ENCODE data around the gene CACNA1A. TPM values are rescaled to one million over a fixed set of nuclear protein-coding genes. Genes with fewer than 3 reads are reported as not detected.
"Not testable (repeated sequence)": the region's sequence is repeated elsewhere in the genome, so short reads cannot be mapped to it uniquely, and the experiment has no call there.

CACNA1A gene
- total and polyA plus RNA-seq, 2 experiments from 2014 or later = 3.0 to 8.5 TPM

DNA sequence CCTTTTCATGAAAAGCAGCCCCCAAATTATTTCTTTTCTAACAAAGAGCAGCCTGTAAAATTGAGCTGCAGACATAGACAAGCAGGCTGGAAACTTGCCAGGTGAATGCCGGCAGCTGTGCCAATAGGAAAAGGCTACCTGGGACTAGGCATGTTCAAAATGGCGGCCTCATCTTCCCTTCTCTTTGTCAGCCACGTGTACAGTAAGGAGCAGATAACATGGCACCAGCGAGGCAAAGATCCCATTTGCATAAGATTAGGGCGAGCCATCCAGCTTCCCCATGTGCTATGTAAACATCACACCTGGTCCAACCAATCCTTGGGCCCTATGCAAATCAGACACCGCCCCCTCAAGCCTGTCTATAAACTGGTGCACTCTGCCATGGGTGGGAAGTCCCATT lies 31.2 kb upstream of the CACNA1A start:
- no peaks in the 10 kb centered on the region for H3K79me2 ChIP-seq (ENCODE audit: insufficient read depth)
- no peaks in the 10 kb centered on the region for H3K9me2 ChIP-seq (ENCODE audit: insufficient read depth)
- no peaks in the 10 kb centered on the region for H3K9me3 ChIP-seq (ENCODE audit: low read depth)
- no peak overlapping the region for H3K4me2 ChIP-seq (ENCODE audit: unreplicated experiment)
- DNase-seq = no peak
- H3K27me3 ChIP-seq (replicated peaks; ENCODE audit: insufficient read depth) = no peaks in the 10 kb centered on the region
- no peaks in the 10 kb centered on the region for H4K20me1 ChIP-seq (ENCODE audit: insufficient read depth)
- TF ChIP-seq EZH2phosphoT487 (IDR thresholded peaks at IDR 0.05; ENCODE audit: insufficient read depth, low read depth) = no peak
- no peak for TF ChIP-seq EZH2 (IDR thresholded peaks at IDR 0.05; ENCODE audit: insufficient read depth, poor library complexity, severe bottlenecking)
- in situ Hi-C loops (cut with MboI) = no loop called here
- no peak overlapping the region for H2AFZ ChIP-seq
- no peak overlapping the region for H3K4me3 ChIP-seq
- H3F3A ChIP-seq (ENCODE audit: insufficient read depth) = no peaks in the 10 kb centered on the region
- 35 to 39% methylated on average over 6 of the region's 6 CpGs for WGBS, 2 experiments (ENCODE audit: low coverage in 1 of 2, low lambda C conversion rate in 2 of 2, missing lambda C conversion rate in 2 of 2)
- H3K4me1 ChIP-seq (ENCODE audit: insufficient read depth) = no peaks in the 10 kb centered on the region
- H3K27ac ChIP-seq = no peak overlapping the region
- H3K9ac ChIP-seq = no peak overlapping the region
- no peaks in the 10 kb centered on the region for H3K36me3 ChIP-seq (ENCODE audit: low read depth)

- no peaks in the 10 kb centered on the region for H3K36me3 ChIP-seq (ENCODE audit: low read depth)
- 27 to 41% methylated on average over 6 of the region's 6 CpGs for WGBS, 2 experiments (ENCODE audit: low coverage in 1 of 2, low lambda C conversion rate in 2 of 2, missing lambda C conversion rate in 2 of 2)
These were observed 24.4 kb upstream of the CACNA1A start for GRCh38 chr19:13530720-13531119.

DNA sequence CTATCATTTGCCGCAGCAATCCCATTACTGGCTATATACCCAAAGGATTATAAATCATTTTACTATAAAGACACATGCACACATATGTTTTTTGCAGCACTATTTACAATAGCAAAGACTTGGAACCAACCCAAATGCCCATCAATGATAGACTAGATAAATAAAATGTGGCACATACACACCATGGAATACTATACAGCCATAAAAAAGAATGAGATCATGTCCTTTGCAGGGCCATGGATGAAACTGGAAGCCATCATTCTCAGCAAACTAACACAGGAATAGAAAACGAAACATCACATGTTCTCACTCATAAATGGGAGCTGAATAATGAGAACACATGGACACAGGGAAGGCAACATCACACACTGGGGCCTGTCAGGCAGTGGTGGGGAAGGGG lies 23.4 kb upstream of the CACNA1A start:
- H3K27me3 ChIP-seq (replicated peaks; ENCODE audit: insufficient read depth); H4K20me1 ChIP-seq (ENCODE audit: insufficient read depth); H3F3A ChIP-seq (ENCODE audit: insufficient read depth); H3K9me3 ChIP-seq (ENCODE audit: low read depth); H3K9ac ChIP-seq; H2AFZ ChIP-seq; H3K79me2 ChIP-seq (ENCODE audit: insufficient read depth); DNase-seq; H3K4me1 ChIP-seq (ENCODE audit: insufficient read depth); H3K36me3 ChIP-seq (ENCODE audit: low read depth); H3K27ac ChIP-seq; H3K4me3 ChIP-seq; H3K9me2 ChIP-seq (ENCODE audit: insufficient read depth); in situ Hi-C loops (cut with MboI); H3K4me2 ChIP-seq (ENCODE audit: unreplicated experiment): not testable (repeated sequence)
- 42 to 45% methylated on average over 2 of the region's 2 CpGs for WGBS, 2 experiments (ENCODE audit: low coverage in 1 of 2, low lambda C conversion rate in 2 of 2, missing lambda C conversion rate in 2 of 2)

More at GRCh38 chr19:13530720-13531119, 24.4 kb upstream of the CACNA1A start:
- TF ChIP-seq EZH2 (IDR thresholded peaks at IDR 0.05; ENCODE audit: insufficient read depth, poor library complexity, severe bottlenecking) (no peak), EZH2phosphoT487 (IDR thresholded peaks at IDR 0.05; ENCODE audit: insufficient read depth, low read depth) (no peak)
- H3K9ac ChIP-seq = no peak overlapping the region
- no peaks in the 10 kb centered on the region for H3K27me3 ChIP-seq (replicated peaks; ENCODE audit: insufficient read depth)
- H3K9me2 ChIP-seq (ENCODE audit: insufficient read depth) = no peaks in the 10 kb centered on the region
- H3K4me1 ChIP-seq (ENCODE audit: insufficient read depth) = no peaks in the 10 kb centered on the region
- DNase-seq = no peak
- H3K4me2 ChIP-seq (ENCODE audit: unreplicated experiment) = no peak overlapping the region
- no peak overlapping the region for H3K27ac ChIP-seq
- H4K20me1 ChIP-seq (ENCODE audit: insufficient read depth) = no peaks in the 10 kb centered on the region
- H3F3A ChIP-seq (ENCODE audit: insufficient read depth) = no peaks in the 10 kb centered on the region
- H3K79me2 ChIP-seq (ENCODE audit: insufficient read depth) = no peaks in the 10 kb centered on the region
- no peaks in the 10 kb centered on the region for H3K9me3 ChIP-seq (ENCODE audit: low read depth)
- in situ Hi-C loops (cut with MboI) = no loop called here
- H2AFZ ChIP-seq = no peak overlapping the region
- H3K4me3 ChIP-seq = no peak overlapping the region

DNA sequence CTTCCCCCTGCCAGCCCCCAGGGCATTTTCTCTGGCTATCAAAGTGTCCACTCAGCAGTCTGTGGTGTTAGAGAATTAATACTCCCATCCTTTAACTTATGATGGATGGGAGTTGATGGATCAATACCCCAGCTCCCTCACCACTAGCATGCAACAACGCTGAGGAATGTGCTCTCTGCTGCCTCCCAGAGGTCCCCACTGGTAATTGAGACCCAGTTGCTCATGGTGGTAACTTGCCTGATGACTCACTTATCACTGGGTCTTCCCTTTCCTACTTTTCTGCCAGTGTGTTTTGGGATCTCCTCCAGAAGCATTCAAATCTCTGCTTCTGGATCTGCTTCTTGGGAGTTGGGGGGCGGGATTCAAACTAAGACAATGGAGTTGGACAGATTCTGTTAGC lies 20.3 kb upstream of the CACNA1A start:
- WGBS, 2 experiments (ENCODE audit: low coverage in 1 of 2, low lambda C conversion rate in 2 of 2, missing lambda C conversion rate in 2 of 2) = 11 to 18% methylated on average over 2 of the region's 2 CpGs
- Histone ChIP-seq H2AFZ (no peak overlapping the region), H3K9me2 (ENCODE audit: insufficient read depth) (no peaks in the 10 kb centered on the region), H3K4me2 (ENCODE audit: unreplicated experiment) (no peak overlapping the region), H3K36me3 (ENCODE audit: low read depth) (no peaks in the 10 kb centered on the region), H3K27ac (no peak overlapping the region), H3K27me3 (replicated peaks; ENCODE audit: insufficient read depth) (no peaks in the 10 kb centered on the region), H4K20me1 (ENCODE audit: insufficient read depth) (no peaks in the 10 kb centered on the region), H3K4me1 (ENCODE audit: insufficient read depth) (no peaks in the 10 kb centered on the region), H3K9me3 (ENCODE audit: low read depth) (no peaks in the 10 kb centered on the region), H3K4me3 (no peak overlapping the region), H3K9ac (no peak overlapping the region), H3F3A (ENCODE audit: insufficient read depth) (no peaks in the 10 kb centered on the region), H3K79me2 (ENCODE audit: insufficient read depth) (no peaks in the 10 kb centered on the region)
- in situ Hi-C loops (cut with MboI) = no loop called here
- peak; percentile 49 for DNase-seq
- TF ChIP-seq EZH2phosphoT487 (IDR thresholded peaks at IDR 0.05; ENCODE audit: insufficient read depth, low read depth) (no peak), EZH2 (IDR thresholded peaks at IDR 0.05; ENCODE audit: insufficient read depth, poor library complexity, severe bottlenecking) (no peak)

DNA sequence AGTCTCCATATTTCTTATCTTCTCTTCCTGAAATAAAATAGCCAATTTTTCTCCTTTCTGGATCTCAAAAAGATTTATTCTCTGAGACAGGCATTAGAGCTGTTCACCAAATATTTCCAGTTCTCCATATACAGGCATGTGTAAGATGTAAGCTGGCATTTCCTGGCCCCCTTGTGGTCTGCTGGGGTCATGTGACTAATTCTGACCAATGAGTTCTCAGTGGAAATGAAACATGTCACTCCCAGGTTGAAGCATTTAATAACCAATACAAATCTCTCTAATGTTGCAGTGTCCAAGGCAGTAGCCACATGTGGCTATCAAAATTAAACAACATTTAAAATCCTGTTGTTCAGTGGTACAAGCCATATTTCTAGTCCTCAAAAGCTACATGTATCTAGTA lies 14.8 kb upstream of the CACNA1A start:
- no peaks in the 10 kb centered on the region for H3K79me2 ChIP-seq (ENCODE audit: insufficient read depth)
- no peak overlapping the region for H3K4me3 ChIP-seq
- no peak overlapping the region for H2AFZ ChIP-seq
- no peak overlapping the region for H3K4me2 ChIP-seq (ENCODE audit: unreplicated experiment)
- no peaks in the 10 kb centered on the region for H3K27me3 ChIP-seq (replicated peaks; ENCODE audit: insufficient read depth)
- H3K9me3 ChIP-seq (ENCODE audit: low read depth) = no peaks in the 10 kb centered on the region
- H3K9ac ChIP-seq = no peak overlapping the region
- in situ Hi-C loops (cut with MboI) = no loop called here
- no peak overlapping the region for H3K27ac ChIP-seq
- no peak for TF ChIP-seq EZH2phosphoT487 (IDR thresholded peaks at IDR 0.05; ENCODE audit: insufficient read depth, low read depth)
- TF ChIP-seq EZH2 (IDR thresholded peaks at IDR 0.05; ENCODE audit: insufficient read depth, poor library complexity, severe bottlenecking) = no peak
- peak; percentile 5 for DNase-seq
- H3K36me3 ChIP-seq (ENCODE audit: low read depth) = no peaks in the 10 kb centered on the region
- H3K9me2 ChIP-seq (ENCODE audit: insufficient read depth) = no peaks in the 10 kb centered on the region
- no peaks in the 10 kb centered on the region for H3F3A ChIP-seq (ENCODE audit: insufficient read depth)
- no peaks in the 10 kb centered on the region for H4K20me1 ChIP-seq (ENCODE audit: insufficient read depth)
- H3K4me1 ChIP-seq (ENCODE audit: insufficient read depth) = no peaks in the 10 kb centered on the region

Data from GM23248 (cell line).